ENCODE results near the gene RPL22.

RPL22 gene

GRCh38 chr1:6211731-6212130, 12.3 kb upstream of the RPL22 start:
- no peak overlapping the region for H3K4ac ChIP-seq (ENCODE audit: low read depth in 1 of 2, low read length in 2 of 2)
- no peak overlapping the region for H4K8ac ChIP-seq (ENCODE audit: low read length)
- H3K9me3 ChIP-seq (ENCODE audit: control insufficient read depth, low read length), result no peaks in the 10 kb centered on the region
- no peak overlapping the region for H3K9ac ChIP-seq (ENCODE audit: low read length)
- H2BK5ac ChIP-seq (ENCODE audit: low read depth, low read length, poor library complexity, severe bottlenecking), result no peak overlapping the region
- H2AK5ac ChIP-seq (ENCODE audit: low read length, severe bottlenecking), result no peak overlapping the region
- no peak overlapping the region for H2AFZ ChIP-seq (ENCODE audit: low read depth, low read length)
- H3K4me3 ChIP-seq (ENCODE audit: insufficient read depth in 1 of 2, low read depth in 1 of 2, low read length in 2 of 2), result no peak overlapping the region
- H3K27me3 ChIP-seq (ENCODE audit: control insufficient read depth in 1 of 2, insufficient read depth in 1 of 2, low read length in 2 of 2), result peaks cover 0 to 16% of the 10 kb centered on the region in 2 experiments
- H2BK15ac ChIP-seq (ENCODE audit: low read depth, poor library complexity, severe bottlenecking), result no peak overlapping the region
- H3K4me1 ChIP-seq (ENCODE audit: control insufficient read depth, insufficient read depth, low read depth, low read length), result peaks cover 18% of the 10 kb centered on the region
- WGBS, result 86% methylated on average over 15 of the region's 16 CpGs
- no peak overlapping the region for H3K27ac ChIP-seq (ENCODE audit: low read length, poor library complexity, severe bottlenecking)
- H2BK12ac ChIP-seq (ENCODE audit: low read length in 2 of 2), result no peak overlapping the region
- no peak overlapping the region for H3K4me2 ChIP-seq (ENCODE audit: low read length, poor library complexity, severe bottlenecking)
- H3K14ac ChIP-seq (ENCODE audit: low read length in 2 of 2), result no peak overlapping the region
- H3K79me1 ChIP-seq (replicated peaks; ENCODE audit: low read length, poor library complexity, severe bottlenecking), result no peaks in the 10 kb centered on the region
- H3K23ac ChIP-seq (ENCODE audit: low read length in 2 of 2), result no peak overlapping the region
- H3K18ac ChIP-seq (ENCODE audit: low read depth in 1 of 2, low read length in 2 of 2), result no peak overlapping the region
- H3K36me3 ChIP-seq (ENCODE audit: control insufficient read depth in 1 of 2, insufficient read depth in 2 of 2, low read depth in 1 of 2, low read length in 2 of 2), result peaks cover 0 to 19% of the 10 kb centered on the region in 2 experiments
- no peak overlapping the region for H2BK120ac ChIP-seq (ENCODE audit: low read depth, low read length)
- no peak for DNase-seq
- H4K91ac ChIP-seq (ENCODE audit: low read length), result no peak overlapping the region

GRCh38 chr1:6210591-6211355, 11.4 kb upstream of the RPL22 start:
- Histone ChIP-seq H3K9me3 (ENCODE audit: control insufficient read depth, low read length) (no peaks in the 10 kb centered on the region), H3K27me3 (ENCODE audit: control insufficient read depth in 1 of 2, insufficient read depth in 1 of 2, low read length in 2 of 2) (peaks cover 0 to 19% of the 10 kb centered on the region in 2 experiments), H3K9ac (ENCODE audit: low read length) (no peak overlapping the region), H3K18ac (ENCODE audit: low read depth in 1 of 2, low read length in 2 of 2) (no peak overlapping the region), H4K91ac (ENCODE audit: low read length) (no peak overlapping the region), H3K27ac (ENCODE audit: low read length, poor library complexity, severe bottlenecking) (no peak overlapping the region), H3K4me2 (ENCODE audit: low read length, poor library complexity, severe bottlenecking) (no peak overlapping the region), H2BK12ac (ENCODE audit: low read length in 2 of 2) (no peak overlapping the region), H4K8ac (ENCODE audit: low read length) (no peak overlapping the region), H2BK120ac (ENCODE audit: low read depth, low read length) (no peak overlapping the region), H2AK5ac (ENCODE audit: low read length, severe bottlenecking) (no peak overlapping the region), H3K23ac (ENCODE audit: low read length in 2 of 2) (no peak overlapping the region), H3K4me3 (ENCODE audit: insufficient read depth in 1 of 2, low read depth in 1 of 2, low read length in 2 of 2) (no peak overlapping the region), H3K79me1 (replicated peaks; ENCODE audit: low read length, poor library complexity, severe bottlenecking) (no peaks in the 10 kb centered on the region), H2BK15ac (ENCODE audit: low read depth, poor library complexity, severe bottlenecking) (no peak overlapping the region), H2AFZ (ENCODE audit: low read depth, low read length) (no peak overlapping the region), H3K4ac (ENCODE audit: low read depth in 1 of 2, low read length in 2 of 2) (no peak overlapping the region), H2BK5ac (ENCODE audit: low read depth, low read length, poor library complexity, severe bottlenecking) (no peak overlapping the region), H3K14ac (ENCODE audit: low read length in 2 of 2) (no peak overlapping the region), H3K4me1 (ENCODE audit: control insufficient read depth, insufficient read depth, low read depth, low read length) (peaks cover 27% of the 10 kb centered on the region), H3K36me3 (ENCODE audit: control insufficient read depth in 1 of 2, insufficient read depth in 2 of 2, low read depth in 1 of 2, low read length in 2 of 2) (peaks cover 0 to 23% of the 10 kb centered on the region in 2 experiments)
- no peak for DNase-seq
- WGBS, result 94% methylated on average over 27 of the region's 29 CpGs

GRCh38 chr1:6209661-6210580, 10.5 kb upstream of the RPL22 start:
- H3K4ac ChIP-seq (ENCODE audit: low read depth in 1 of 2, low read length in 2 of 2), result peak overlapping the region; percentile 66 to 86
- peak overlapping the region; percentile 25 for H4K91ac ChIP-seq (ENCODE audit: low read length)
- no peaks in the 10 kb centered on the region for H3K79me1 ChIP-seq (replicated peaks; ENCODE audit: low read length, poor library complexity, severe bottlenecking)
- H3K27me3 ChIP-seq (ENCODE audit: control insufficient read depth in 1 of 2, insufficient read depth in 1 of 2, low read length in 2 of 2), result peaks cover 0 to 19% of the 10 kb centered on the region in 2 experiments
- H2BK15ac ChIP-seq (ENCODE audit: low read depth, poor library complexity, severe bottlenecking), result no peak overlapping the region
- peak overlapping the region in 1 of 2 experiments; percentile 93 for H3K14ac ChIP-seq (ENCODE audit: low read length in 2 of 2)
- peak overlapping the region; percentile 94 for H4K8ac ChIP-seq (ENCODE audit: low read length)
- peak overlapping the region in 1 of 2 experiments; percentile 68 for H3K4me3 ChIP-seq (ENCODE audit: insufficient read depth in 1 of 2, low read depth in 1 of 2, low read length in 2 of 2)
- peaks cover 33% of the 10 kb centered on the region for H3K4me1 ChIP-seq (ENCODE audit: control insufficient read depth, insufficient read depth, low read depth, low read length)
- H3K23ac ChIP-seq (ENCODE audit: low read length in 2 of 2), result no peak overlapping the region
- peaks cover 0 to 23% of the 10 kb centered on the region in 2 experiments for H3K36me3 ChIP-seq (ENCODE audit: control insufficient read depth in 1 of 2, insufficient read depth in 2 of 2, low read depth in 1 of 2, low read length in 2 of 2)
- H2BK12ac ChIP-seq (ENCODE audit: low read length in 2 of 2), result peak overlapping the region; percentile 49 to 54
- H2AFZ ChIP-seq (ENCODE audit: low read depth, low read length), result peak overlapping the region; percentile 89
- H3K9me3 ChIP-seq (ENCODE audit: control insufficient read depth, low read length), result no peaks in the 10 kb centered on the region
- no peak overlapping the region for H2AK5ac ChIP-seq (ENCODE audit: low read length, severe bottlenecking)
- H3K9ac ChIP-seq (ENCODE audit: low read length), result peak overlapping the region; percentile 32
- DNase-seq, result no peak
- H2BK120ac ChIP-seq (ENCODE audit: low read depth, low read length), result no peak overlapping the region
- peak overlapping the region; percentile 18 to 63 for H3K18ac ChIP-seq (ENCODE audit: low read depth in 1 of 2, low read length in 2 of 2)
- WGBS, result 84% methylated on average over 16 of the region's 17 CpGs
- no peak overlapping the region for H2BK5ac ChIP-seq (ENCODE audit: low read depth, low read length, poor library complexity, severe bottlenecking)
- H3K27ac ChIP-seq (ENCODE audit: low read length, poor library complexity, severe bottlenecking), result no peak overlapping the region
- peak overlapping the region; percentile 80 for H3K4me2 ChIP-seq (ENCODE audit: low read length, poor library complexity, severe bottlenecking)

Data from mesenchymal stem cell (in vitro differentiated cells and primary cell).